ENCODE results near the gene LRP1B.
"Not testable (repeated sequence)": the region's sequence is repeated elsewhere in the genome, so short reads cannot be mapped to it uniquely, and the experiment has no call there.

Gene LRP1B

GRCh38 chr2:140354544-140354943 is 1776.3 kb downstream of the LRP1B start:
- TF ChIP-seq ZNF274 (IDR thresholded peaks at IDR 0.05; ENCODE audit: low read depth, low read length) (no peak), SUZ12 (IDR thresholded peaks at IDR 0.05; ENCODE audit: extremely low read depth, insufficient read depth, insufficient read length) (no peak), YY1 (IDR thresholded peaks at IDR 0.05; ENCODE audit: insufficient read depth, insufficient read length) (no peak)
- H3K9ac ChIP-seq (ENCODE audit: insufficient read length, low read depth), result no peak overlapping the region
- no peak overlapping the region for H3K4me3 ChIP-seq (ENCODE audit: insufficient read length, low read depth)
- DNase-seq (ENCODE audit: low read depth, low spot score), result no peak
- H3K36me3 ChIP-seq (ENCODE audit: insufficient read depth, insufficient read length, low read length), result no peaks in the 10 kb centered on the region
- H3K4me1 ChIP-seq (ENCODE audit: insufficient read depth, insufficient read length), result no peaks in the 10 kb centered on the region
- no peaks in the 10 kb centered on the region for H3K9me3 ChIP-seq (ENCODE audit: insufficient read depth, low read length)
- no peaks in the 10 kb centered on the region for H3K27me3 ChIP-seq (ENCODE audit: insufficient read depth, insufficient read length)

GRCh38 chr2:140353541-140353940 is 1777.3 kb downstream of the LRP1B start:
- Histone ChIP-seq H3K9me3 (ENCODE audit: insufficient read depth, low read length) (no peaks in the 10 kb centered on the region), H3K9ac (ENCODE audit: insufficient read length, low read depth) (no peak overlapping the region), H3K4me3 (ENCODE audit: insufficient read length, low read depth) (no peak overlapping the region), H3K4me1 (ENCODE audit: insufficient read depth, insufficient read length) (no peaks in the 10 kb centered on the region), H3K27me3 (ENCODE audit: insufficient read depth, insufficient read length) (no peaks in the 10 kb centered on the region), H3K36me3 (ENCODE audit: insufficient read depth, insufficient read length, low read length) (no peaks in the 10 kb centered on the region)
- no peak for TF ChIP-seq YY1 (IDR thresholded peaks at IDR 0.05; ENCODE audit: insufficient read depth, insufficient read length)
- no peak for TF ChIP-seq ZNF274 (IDR thresholded peaks at IDR 0.05; ENCODE audit: low read depth, low read length)
- no peak for TF ChIP-seq SUZ12 (IDR thresholded peaks at IDR 0.05; ENCODE audit: extremely low read depth, insufficient read depth, insufficient read length)
- no peak for DNase-seq (ENCODE audit: low read depth, low spot score)

- DNase-seq (ENCODE audit: low read depth, low spot score), result no peak
- no peak for TF ChIP-seq YY1 (IDR thresholded peaks at IDR 0.05; ENCODE audit: insufficient read depth, insufficient read length)
- TF ChIP-seq ZNF274 (IDR thresholded peaks at IDR 0.05; ENCODE audit: low read depth, low read length), result no peak
- Histone ChIP-seq H3K4me3 (ENCODE audit: insufficient read length, low read depth) (no peak overlapping the region), H3K27me3 (ENCODE audit: insufficient read depth, insufficient read length) (no peaks in the 10 kb centered on the region), H3K9ac (ENCODE audit: insufficient read length, low read depth) (no peak overlapping the region), H3K36me3 (ENCODE audit: insufficient read depth, insufficient read length, low read length) (no peaks in the 10 kb centered on the region), H3K9me3 (ENCODE audit: insufficient read depth, low read length) (no peaks in the 10 kb centered on the region), H3K4me1 (ENCODE audit: insufficient read depth, insufficient read length) (no peaks in the 10 kb centered on the region)
These were observed 1779.1 kb downstream of the LRP1B start for GRCh38 chr2:140351692-140352091.

DNA sequence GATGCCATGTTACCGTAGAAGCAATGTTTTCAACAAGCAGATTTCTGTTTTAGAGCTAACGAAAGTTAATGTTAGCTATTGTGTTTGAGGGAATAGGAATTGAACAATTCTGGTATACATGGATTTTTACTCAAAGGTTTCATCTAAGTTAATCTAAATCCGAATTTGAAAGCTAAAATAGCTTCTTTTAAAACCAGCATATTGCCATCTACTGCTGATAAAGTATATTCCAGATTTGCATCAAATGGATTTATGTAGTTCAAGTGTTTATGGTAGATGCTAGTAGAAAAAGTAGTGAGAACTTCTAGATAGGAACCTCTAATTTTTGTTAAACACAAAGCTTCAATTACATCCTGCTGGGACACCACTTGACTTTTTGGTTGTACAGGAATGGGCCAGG is 1781.1 kb downstream of the LRP1B start:
- Histone ChIP-seq H3K9ac (ENCODE audit: insufficient read length, low read depth) (no peak overlapping the region), H3K27me3 (ENCODE audit: insufficient read depth, insufficient read length) (no peaks in the 10 kb centered on the region), H3K4me1 (ENCODE audit: insufficient read depth, insufficient read length) (no peaks in the 10 kb centered on the region), H3K9me3 (ENCODE audit: insufficient read depth, low read length) (no peaks in the 10 kb centered on the region), H3K36me3 (ENCODE audit: insufficient read depth, insufficient read length, low read length) (no peaks in the 10 kb centered on the region), H3K4me3 (ENCODE audit: insufficient read length, low read depth) (no peak overlapping the region)
- TF ChIP-seq ZNF274 (IDR thresholded peaks at IDR 0.05; ENCODE audit: low read depth, low read length) (no peak), SUZ12 (IDR thresholded peaks at IDR 0.05; ENCODE audit: extremely low read depth, insufficient read depth, insufficient read length) (no peak), YY1 (IDR thresholded peaks at IDR 0.05; ENCODE audit: insufficient read depth, insufficient read length) (no peak)
- DNase-seq (ENCODE audit: low read depth, low spot score), result no peak

GRCh38 chr2:140348826-140349225 is 1782.0 kb downstream of the LRP1B start:
- DNase-seq (ENCODE audit: low read depth, low spot score), result peak; percentile 22
- Histone ChIP-seq H3K4me1 (ENCODE audit: insufficient read depth, insufficient read length) (no peaks in the 10 kb centered on the region), H3K36me3 (ENCODE audit: insufficient read depth, insufficient read length, low read length) (no peaks in the 10 kb centered on the region), H3K9ac (ENCODE audit: insufficient read length, low read depth) (no peak overlapping the region), H3K4me3 (ENCODE audit: insufficient read length, low read depth) (no peak overlapping the region), H3K27me3 (ENCODE audit: insufficient read depth, insufficient read length) (no peaks in the 10 kb centered on the region), H3K9me3 (ENCODE audit: insufficient read depth, low read length) (no peaks in the 10 kb centered on the region)
- TF ChIP-seq SUZ12 (IDR thresholded peaks at IDR 0.05; ENCODE audit: extremely low read depth, insufficient read depth, insufficient read length) (no peak), YY1 (IDR thresholded peaks at IDR 0.05; ENCODE audit: insufficient read depth, insufficient read length) (no peak), ZNF274 (IDR thresholded peaks at IDR 0.05; ENCODE audit: low read depth, low read length) (no peak)

DNA sequence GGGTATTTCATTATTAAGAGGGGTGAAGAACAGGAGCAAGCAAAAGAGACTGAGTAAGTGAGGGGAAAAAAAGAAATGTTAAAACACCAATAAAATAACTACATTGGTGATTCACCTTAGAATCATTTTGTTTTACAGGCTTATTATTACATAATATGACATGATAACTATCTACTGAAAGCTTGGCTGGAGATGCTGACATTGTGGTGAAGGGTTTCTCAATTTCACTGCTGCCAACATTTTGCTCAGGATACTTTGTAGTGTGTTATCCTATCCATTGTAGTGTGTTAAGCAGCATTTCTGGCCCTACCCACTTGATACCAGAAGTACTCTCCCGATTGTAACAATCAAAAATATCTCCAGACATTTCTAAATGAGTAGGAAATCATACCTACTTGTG is 1786.0 kb downstream of the LRP1B start:
- TF ChIP-seq YY1 (IDR thresholded peaks at IDR 0.05; ENCODE audit: insufficient read depth, insufficient read length) (no peak), SUZ12 (IDR thresholded peaks at IDR 0.05; ENCODE audit: extremely low read depth, insufficient read depth, insufficient read length) (no peak), ZNF274 (IDR thresholded peaks at IDR 0.05; ENCODE audit: low read depth, low read length) (no peak)
- no peak overlapping the region for H3K9ac ChIP-seq (ENCODE audit: insufficient read length, low read depth)
- no peaks in the 10 kb centered on the region for H3K36me3 ChIP-seq (ENCODE audit: insufficient read depth, insufficient read length, low read length)
- H3K27me3 ChIP-seq (ENCODE audit: insufficient read depth, insufficient read length), result no peaks in the 10 kb centered on the region
- H3K9me3 ChIP-seq (ENCODE audit: insufficient read depth, low read length), result no peaks in the 10 kb centered on the region
- no peaks in the 10 kb centered on the region for H3K4me1 ChIP-seq (ENCODE audit: insufficient read depth, insufficient read length)
- DNase-seq (ENCODE audit: low read depth, low spot score), result no peak
- H3K4me3 ChIP-seq (ENCODE audit: insufficient read length, low read depth), result no peak overlapping the region

- not testable (repeated sequence) for H3K27me3 ChIP-seq (ENCODE audit: insufficient read depth, insufficient read length); DNase-seq (ENCODE audit: low read depth, low spot score); H3K4me1 ChIP-seq (ENCODE audit: insufficient read depth, insufficient read length); H3K9ac ChIP-seq (ENCODE audit: insufficient read length, low read depth); H3K9me3 ChIP-seq (ENCODE audit: insufficient read depth, low read length); H3K4me3 ChIP-seq (ENCODE audit: insufficient read length, low read depth); H3K36me3 ChIP-seq (ENCODE audit: insufficient read depth, insufficient read length, low read length)
These were observed 1786.5 kb downstream of the LRP1B start for GRCh38 chr2:140344266-140344665.

GRCh38 chr2:140338795-140339194 is 1792.0 kb downstream of the LRP1B start:
- no peak for DNase-seq (ENCODE audit: low read depth, low spot score)
- no peak for TF ChIP-seq YY1 (IDR thresholded peaks at IDR 0.05; ENCODE audit: insufficient read depth, insufficient read length)
- TF ChIP-seq ZNF274 (IDR thresholded peaks at IDR 0.05; ENCODE audit: low read depth, low read length), result no peak
- no peak for TF ChIP-seq SUZ12 (IDR thresholded peaks at IDR 0.05; ENCODE audit: extremely low read depth, insufficient read depth, insufficient read length)
- H3K4me1 ChIP-seq (ENCODE audit: insufficient read depth, insufficient read length), result no peaks in the 10 kb centered on the region
- no peaks in the 10 kb centered on the region for H3K27me3 ChIP-seq (ENCODE audit: insufficient read depth, insufficient read length)
- H3K9me3 ChIP-seq (ENCODE audit: insufficient read depth, low read length), result no peaks in the 10 kb centered on the region
- H3K36me3 ChIP-seq (ENCODE audit: insufficient read depth, insufficient read length, low read length), result no peaks in the 10 kb centered on the region
- H3K4me3 ChIP-seq (ENCODE audit: insufficient read length, low read depth), result no peak overlapping the region
- no peak overlapping the region for H3K9ac ChIP-seq (ENCODE audit: insufficient read length, low read depth)

All from NT2/D1 (cell line).